Aorta (tissue), 5 donors: ENCODE results near the gene DSTYK. TPM values are rescaled to one million over a fixed set of nuclear protein-coding genes. Genes with fewer than 3 reads are reported as not detected.

ENCODE experiments used
- ATAC-seq: fragments of 200-7000 bp; cut with Tn5 transposase; one replicate; pipeline ENCODE4 v1.9.1; 2022; ENCODE audit warnings: moderate library complexity; ENCODE audit not compliant: low FRiP score
- DNase-seq, 2 donors: peaks; one replicate each; pipeline ENCODE4 v3.0.0-alpha.2; 2020
- H3K27ac ChIP-seq, 2 donors: one replicate each; pipeline ENCODE4 v1.5.1; 2013; ENCODE audit warnings: low read length in 2 of 2, mild to moderate bottlenecking in 2 of 2, moderate library complexity in 2 of 2, control low read depth in 1 of 2, inconsistent platforms in 1 of 2, low read depth in 1 of 2
- H3K27me3 ChIP-seq, 2 donors: one replicate each; pipeline ENCODE4 v1.6.1; 2013; ENCODE audit warnings: control low read depth in 1 of 2, low read length in 1 of 2, mild to moderate bottlenecking in 1 of 2, moderate library complexity in 1 of 2; ENCODE audit not compliant: insufficient read depth in 2 of 2, control insufficient read depth in 1 of 2
- H3K36me3 ChIP-seq, 2 donors: one replicate each; pipeline ENCODE4 v1.6.1; 2013; ENCODE audit warnings: control low read depth in 1 of 2, low read length in 1 of 2, mild to moderate bottlenecking in 1 of 2; ENCODE audit not compliant: insufficient read depth in 2 of 2, control insufficient read depth in 1 of 2
- H3K4me1 ChIP-seq, 2 donors: one replicate each; pipeline ENCODE4 v1.6.1; 2013; ENCODE audit warnings: low read length in 2 of 2, control low read depth in 1 of 2, mild to moderate bottlenecking in 1 of 2, moderate library complexity in 1 of 2; ENCODE audit not compliant: insufficient read depth in 2 of 2, control insufficient read depth in 1 of 2
- H3K4me3 ChIP-seq, 2 donors: one replicate each; pipeline ENCODE4 v1.5.1; 2013; ENCODE audit warnings: low read length in 2 of 2, control low read depth in 1 of 2, mild to moderate bottlenecking in 1 of 2
- H3K9me3 ChIP-seq: one replicate; pipeline ENCODE4 v1.6.1; 2013; ENCODE audit warnings: mild to moderate bottlenecking, low read length; ENCODE audit not compliant: control insufficient read depth
- WGBS, 2 donors: extraction: QIAGEN DNeasy Blood & Tissue Kit; methylation state at CpG; one replicate each; pipeline ENCODE4 v1.1.7; 2013; 5-methylcytosine and 5-hydroxymethylcytosine counted together
- intact Hi-C, 2 donors: fragments of 100-400 bp; cut with DNase I; formaldehyde crosslinking; loops; one replicate each; pipeline versions ENCODE4 v1.14.2 to v1.15.0; 2022
- polyA plus RNA-seq, 2 donors: library from polyadenylated mRNA; stranded (reverse); fragments of 200-250 nt; gene quantifications; one replicate each; pipeline ENCODE4 v1.2.3, GENCODE V29; 2013
- total RNA-seq, 2 donors: library from RNA; stranded (reverse); fragmentation: NEBNext Ultra II Directional; extraction: Animal tissue kit (Norgen Biotek cat#: 25700); gene quantifications; one replicate each; pipeline ENCODE4 v1.2.1, GENCODE V29; 2021
- donor health status: healthy with polysubstance abuse.
- donor health status: Bipolar disorder and iron deficiency.
- donor health status: DM: no; HTN: no; CAD: no.
- donor health status: DM: no; HTN: no; CAD: no.
- donor health status: DM: yes; HTN: yes; CAD: no.

DSTYK gene
- total and polyA plus RNA-seq, 4 donors = 4.3 to 17.6 (median 9.8) TPM

GRCh38 chr1:205229399-205229871 lies 17.9 kb upstream of the DSTYK start:
- Histone ChIP-seq H3K27ac (no peak overlapping the region), H3K4me3 (no peak overlapping the region), H3K27me3 (no peaks in the 10 kb centered on the region), H3K36me3 (no peaks in the 10 kb centered on the region), H3K9me3 (no peaks in the 10 kb centered on the region), H3K4me1 (no peaks in the 10 kb centered on the region)
- ATAC-seq (peak; percentile 64), DNase-seq (no peak)
- intact Hi-C loops = no loop called here
- whole genome bisulfite sequencing, 2 donors = 1 to 2% methylated on average over 11 to 15 of the region's 15 CpGs

- Histone ChIP-seq H3K36me3 (no peaks in the 10 kb centered on the region), H3K27me3 (no peaks in the 10 kb centered on the region), H3K27ac (no peak overlapping the region), H3K9me3 (no peaks in the 10 kb centered on the region), H3K4me1 (no peaks in the 10 kb centered on the region), H3K4me3 (peak overlapping the region; percentile 69 to 79)
- DNase-seq (no peak), ATAC-seq (no peak)
- intact Hi-C loops = loop anchor here in 1 of 2 donors (1.0 kb wide), 1 partner anchor 28 kb away; no protein-coding TSS in a partner anchor
- WGBS, 2 donors = 0 to 1% methylated on average over 11 to 27 of the region's 27 CpGs
These were observed 16.6 kb upstream of the DSTYK start for GRCh38 chr1:205228093-205228521.

GRCh38 chr1:205227584-205228013 lies 16.1 kb upstream of the DSTYK start, which contains the start of gene TMCC2:
Gene TMCC2, plus strand, starts transcription at chr1:205227946. Its CDS starts 619 bp downstream, at chr1:205228565.
- Histone ChIP-seq H3K4me3 (peak within 1 kb of the TSS; percentile 69 to 79), H3K27me3 (no peaks in the 10 kb centered on the region), H3K27ac (no peak within 1 kb of the TSS), H3K4me1 (no peaks in the 10 kb centered on the region), H3K9me3 (no peaks in the 10 kb centered on the region), H3K36me3 (no peaks in the 10 kb centered on the region)
- DNase-seq (peak; percentile 94 to 97), ATAC-seq (peak; percentile 96)
- intact Hi-C loops = loop anchor here in 1 of 2 donors (1.0 kb wide), 1 partner anchor 29 kb away; no protein-coding TSS in a partner anchor
- 0 to 1% methylated on average over 41 to 44 of the region's 44 CpGs for WGBS, 2 donors

GRCh38 chr1:205226868-205227583 lies 15.5 kb upstream of the DSTYK start:
- H3K27me3 ChIP-seq = no peaks in the 10 kb centered on the region
- H3K27ac ChIP-seq = no peak overlapping the region
- no peak for ATAC-seq
- WGBS, 2 donors = 13 to 14% methylated on average over 8 of the region's 8 CpGs
- H3K4me1 ChIP-seq = no peaks in the 10 kb centered on the region
- H3K4me3 ChIP-seq = peak overlapping the region; percentile 69 to 79
- no peaks in the 10 kb centered on the region for H3K9me3 ChIP-seq
- no peak for DNase-seq
- H3K36me3 ChIP-seq = no peaks in the 10 kb centered on the region
- intact Hi-C loops = no loop called here

GRCh38 chr1:205225901-205226765 lies 14.6 kb upstream of the DSTYK start:
- DNase-seq (no peak), ATAC-seq (no peak)
- Histone ChIP-seq H3K27ac (no peak overlapping the region), H3K9me3 (no peaks in the 10 kb centered on the region), H3K27me3 (no peaks in the 10 kb centered on the region), H3K4me1 (no peaks in the 10 kb centered on the region), H3K4me3 (no peak overlapping the region), H3K36me3 (no peaks in the 10 kb centered on the region)
- WGBS, 2 donors = 60 to 62% methylated on average over 11 of the region's 11 CpGs
- intact Hi-C loops = no loop called here

GRCh38 chr1:205224736-205225135 lies 13.2 kb upstream of the DSTYK start:
- Histone ChIP-seq H3K4me1 (no peaks in the 10 kb centered on the region), H3K27me3 (peaks cover 0 to 2% of the 10 kb centered on the region in 2 donors), H3K4me3 (no peak overlapping the region), H3K36me3 (no peaks in the 10 kb centered on the region), H3K27ac (no peak overlapping the region), H3K9me3 (no peaks in the 10 kb centered on the region)
- DNase-seq = no peak
- no peak for ATAC-seq
- intact Hi-C loops = no loop called here

GRCh38 chr1:205220421-205220820 lies 8.9 kb upstream of the DSTYK start:
- H3K27ac ChIP-seq = no peak overlapping the region
- no peaks in the 10 kb centered on the region for H3K4me1 ChIP-seq
- intact Hi-C loops = no loop called here
- DNase-seq (no peak), ATAC-seq (no peak)
- WGBS, 2 donors = 64 to 72% methylated on average over 2 of the region's 2 CpGs
- no peaks in the 10 kb centered on the region for H3K9me3 ChIP-seq
- H3K36me3 ChIP-seq = no peaks in the 10 kb centered on the region
- peaks cover 0 to 4% of the 10 kb centered on the region in 2 donors for H3K27me3 ChIP-seq
- no peak overlapping the region for H3K4me3 ChIP-seq

GRCh38 chr1:205217418-205217817 lies 5.9 kb upstream of the DSTYK start:
- DNase-seq (no peak), ATAC-seq (no peak)
- no peak overlapping the region for H3K27ac ChIP-seq
- 41 to 75% methylated on average over 3 of the region's 3 CpGs for WGBS, 2 donors
- no peaks in the 10 kb centered on the region for H3K36me3 ChIP-seq
- H3K27me3 ChIP-seq = peaks cover 0 to 4% of the 10 kb centered on the region in 2 donors
- intact Hi-C loops = no loop called here
- H3K4me3 ChIP-seq = no peak overlapping the region
- no peaks in the 10 kb centered on the region for H3K4me1 ChIP-seq
- no peaks in the 10 kb centered on the region for H3K9me3 ChIP-seq
